ENCODE results near the gene BIRC6. TPM values are rescaled to one million over a fixed set of nuclear protein-coding genes. Genes with fewer than 3 reads are reported as not detected.

The BIRC6 gene
- total and polyA plus RNA-seq, 2 experiments from 2014 or later, result 17.8 to 106 TPM

- Histone ChIP-seq H3K4me2 (no peak overlapping the region), H4K20me1 (ENCODE audit: insufficient read depth, poor library complexity, severe bottlenecking) (no peaks in the 10 kb centered on the region), H3K27me3 (no peaks in the 10 kb centered on the region), H3K36me3 (replicated peaks; ENCODE audit: insufficient read depth, low read depth) (no peaks in the 10 kb centered on the region), H3K79me2 (peaks cover 8% of the 10 kb centered on the region), H3K4me1 (ENCODE audit: insufficient read depth) (no peaks in the 10 kb centered on the region), H3K4me3 (no peak overlapping the region), H3K27ac (no peak overlapping the region), H3K9me3 (ENCODE audit: low read depth) (no peaks in the 10 kb centered on the region), H3K9me2 (replicated peaks; ENCODE audit: insufficient read depth) (no peaks in the 10 kb centered on the region), H2AFZ (no peak overlapping the region)
- no peak for TF ChIP-seq EZH2phosphoT487 (IDR thresholded peaks at IDR 0.05; ENCODE audit: low read depth, severe bottlenecking, unreplicated experiment)
- TF ChIP-seq EZH2 (IDR thresholded peaks at IDR 0.05; ENCODE audit: borderline replicate concordance), result no peak
- TF ChIP-seq, protein P1, sequence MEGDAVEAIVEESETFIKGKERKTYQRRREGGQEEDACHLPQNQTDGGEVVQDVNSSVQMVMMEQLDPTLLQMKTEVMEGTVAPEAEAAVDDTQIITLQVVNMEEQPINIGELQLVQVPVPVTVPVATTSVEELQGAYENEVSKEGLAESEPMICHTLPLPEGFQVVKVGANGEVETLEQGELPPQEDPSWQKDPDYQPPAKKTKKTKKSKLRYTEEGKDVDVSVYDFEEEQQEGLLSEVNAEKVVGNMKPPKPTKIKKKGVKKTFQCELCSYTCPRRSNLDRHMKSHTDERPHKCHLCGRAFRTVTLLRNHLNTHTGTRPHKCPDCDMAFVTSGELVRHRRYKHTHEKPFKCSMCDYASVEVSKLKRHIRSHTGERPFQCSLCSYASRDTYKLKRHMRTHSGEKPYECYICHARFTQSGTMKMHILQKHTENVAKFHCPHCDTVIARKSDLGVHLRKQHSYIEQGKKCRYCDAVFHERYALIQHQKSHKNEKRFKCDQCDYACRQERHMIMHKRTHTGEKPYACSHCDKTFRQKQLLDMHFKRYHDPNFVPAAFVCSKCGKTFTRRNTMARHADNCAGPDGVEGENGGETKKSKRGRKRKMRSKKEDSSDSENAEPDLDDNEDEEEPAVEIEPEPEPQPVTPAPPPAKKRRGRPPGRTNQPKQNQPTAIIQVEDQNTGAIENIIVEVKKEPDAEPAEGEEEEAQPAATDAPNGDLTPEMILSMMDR (IDR thresholded peaks at IDR 0.05; ENCODE audit: poor library complexity), result no peak
- 96% methylated on average over 6 of the region's 6 CpGs for WGBS (ENCODE audit: low lambda C conversion rate, missing lambda C conversion rate)
- DNase-seq (ENCODE audit: low spot score), result no peak
These were observed 141.5 kb downstream of the BIRC6 start for GRCh38 chr2:32498306-32498705.

GRCh38 chr2:32502941-32503340 is 146.1 kb downstream of the BIRC6 start:
- 98% methylated on average over 2 of the region's 2 CpGs for WGBS (ENCODE audit: low lambda C conversion rate, missing lambda C conversion rate)
- Histone ChIP-seq H3K4me2 (no peak overlapping the region), H3K36me3 (replicated peaks; ENCODE audit: insufficient read depth, low read depth) (no peaks in the 10 kb centered on the region), H3K9me3 (ENCODE audit: low read depth) (no peaks in the 10 kb centered on the region), H3K27ac (no peak overlapping the region), H3K4me1 (ENCODE audit: insufficient read depth) (no peaks in the 10 kb centered on the region), H3K4me3 (no peak overlapping the region), H3K9me2 (replicated peaks; ENCODE audit: insufficient read depth) (no peaks in the 10 kb centered on the region), H3K27me3 (no peaks in the 10 kb centered on the region), H2AFZ (no peak overlapping the region), H3K79me2 (peaks cover 3% of the 10 kb centered on the region), H4K20me1 (ENCODE audit: insufficient read depth, poor library complexity, severe bottlenecking) (no peaks in the 10 kb centered on the region)
- no peak for DNase-seq (ENCODE audit: low spot score)
- no peak for TF ChIP-seq EZH2 (IDR thresholded peaks at IDR 0.05; ENCODE audit: borderline replicate concordance)
- TF ChIP-seq EZH2phosphoT487 (IDR thresholded peaks at IDR 0.05; ENCODE audit: low read depth, severe bottlenecking, unreplicated experiment), result no peak

DNA sequence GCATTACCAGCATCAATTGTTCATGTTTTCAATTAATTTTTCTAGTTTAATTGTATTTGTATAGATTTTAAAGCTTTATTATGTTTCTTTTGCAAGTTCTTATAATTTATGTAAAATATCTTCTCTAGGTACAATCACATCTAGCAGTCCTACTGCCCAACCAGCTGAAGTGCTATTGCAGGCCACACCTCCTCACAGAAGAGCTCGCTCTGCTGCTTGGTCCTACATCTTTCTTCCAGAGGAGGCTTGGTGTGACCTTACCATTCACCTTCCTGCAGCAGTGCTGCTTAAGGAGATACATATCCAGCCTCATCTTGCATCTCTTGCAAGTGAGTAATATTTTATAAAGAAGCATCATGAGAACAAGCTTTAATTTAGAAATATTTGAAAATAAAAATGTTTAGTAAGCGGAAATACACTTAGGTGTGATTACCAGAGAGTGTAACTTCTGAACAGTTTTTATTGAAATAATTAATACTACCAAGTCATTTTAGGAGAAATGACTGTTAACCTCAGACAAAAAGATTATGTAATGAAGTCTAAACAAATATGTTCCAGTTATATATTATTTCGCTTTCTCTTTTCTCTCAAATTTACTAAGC is 148.2 kb downstream of the BIRC6 start:
- H3K27me3 ChIP-seq, result no peaks in the 10 kb centered on the region
- TF ChIP-seq, protein P1 (IDR thresholded peaks at IDR 0.05; ENCODE audit: poor library complexity), result no peak
- no peak for TF ChIP-seq EZH2 (IDR thresholded peaks at IDR 0.05; ENCODE audit: borderline replicate concordance)
- TF ChIP-seq EZH2phosphoT487 (IDR thresholded peaks at IDR 0.05; ENCODE audit: low read depth, severe bottlenecking, unreplicated experiment), result no peak
- WGBS (ENCODE audit: low lambda C conversion rate, missing lambda C conversion rate), result 98% methylated on average over 3 of the region's 3 CpGs

DNA sequence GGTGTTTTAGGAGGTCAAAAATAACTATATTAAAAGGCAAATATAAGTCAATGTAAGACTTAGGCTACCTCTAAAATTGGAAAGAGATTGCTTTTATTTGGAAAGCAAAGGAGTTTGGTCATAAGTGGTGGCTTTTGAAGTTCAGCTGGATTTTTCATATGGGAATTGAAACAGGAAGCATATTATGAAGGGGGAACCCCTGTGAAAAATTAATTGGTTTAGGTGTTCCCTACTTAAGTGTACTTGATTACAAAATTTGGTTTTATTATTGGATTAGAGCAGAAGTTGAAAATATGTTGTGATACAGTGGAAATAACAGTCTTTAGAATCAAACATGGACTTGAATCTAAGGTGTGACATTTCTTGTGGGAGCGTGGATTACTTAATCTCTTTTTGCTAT is 149.6 kb downstream of the BIRC6 start:
- no peak for DNase-seq (ENCODE audit: low spot score)
- 93% methylated on average over 1 of the region's 1 CpG for WGBS (ENCODE audit: low lambda C conversion rate, missing lambda C conversion rate)
- H3K9me3 ChIP-seq (ENCODE audit: low read depth), result no peaks in the 10 kb centered on the region
- H4K20me1 ChIP-seq (ENCODE audit: insufficient read depth, poor library complexity, severe bottlenecking), result no peaks in the 10 kb centered on the region
- H3K79me2 ChIP-seq, result peaks cover 3% of the 10 kb centered on the region
- H3K4me2 ChIP-seq, result no peak overlapping the region
- H3K36me3 ChIP-seq (replicated peaks; ENCODE audit: insufficient read depth, low read depth), result no peaks in the 10 kb centered on the region
- TF ChIP-seq, protein P1 (IDR thresholded peaks at IDR 0.05; ENCODE audit: poor library complexity), result no peak
- TF ChIP-seq EZH2 (IDR thresholded peaks at IDR 0.05; ENCODE audit: borderline replicate concordance) (no peak), EZH2phosphoT487 (IDR thresholded peaks at IDR 0.05; ENCODE audit: low read depth, severe bottlenecking, unreplicated experiment) (no peak)
- H3K4me1 ChIP-seq (ENCODE audit: insufficient read depth), result no peaks in the 10 kb centered on the region
- no peak overlapping the region for H3K4me3 ChIP-seq
- H3K27ac ChIP-seq, result no peak overlapping the region
- H3K9me2 ChIP-seq (replicated peaks; ENCODE audit: insufficient read depth), result no peaks in the 10 kb centered on the region
- H3K27me3 ChIP-seq, result no peaks in the 10 kb centered on the region
- no peak overlapping the region for H2AFZ ChIP-seq

More for the DNA sequence above, 148.2 kb downstream of the BIRC6 start:
- no peak overlapping the region for H3K4me3 ChIP-seq
- DNase-seq (ENCODE audit: low spot score), result no peak
- peaks cover 3% of the 10 kb centered on the region for H3K79me2 ChIP-seq
- no peak overlapping the region for H3K4me2 ChIP-seq
- H3K4me1 ChIP-seq (ENCODE audit: insufficient read depth), result no peaks in the 10 kb centered on the region
- H4K20me1 ChIP-seq (ENCODE audit: insufficient read depth, poor library complexity, severe bottlenecking), result no peaks in the 10 kb centered on the region
- H3K9me3 ChIP-seq (ENCODE audit: low read depth), result no peaks in the 10 kb centered on the region
- H3K36me3 ChIP-seq (replicated peaks; ENCODE audit: insufficient read depth, low read depth), result no peaks in the 10 kb centered on the region
- H2AFZ ChIP-seq, result no peak overlapping the region
- no peak overlapping the region for H3K27ac ChIP-seq
- H3K9me2 ChIP-seq (replicated peaks; ENCODE audit: insufficient read depth), result no peaks in the 10 kb centered on the region
